Renal cortex interstitium (tissue), 11 donors: Measurements from ENCODE around the gene KRT35. TPM values are rescaled to one million over a fixed set of nuclear protein-coding genes. Genes with fewer than 3 reads are reported as not detected.

ENCODE experiments used
- DNase-seq, 11 donors: peaks; one replicate each; pipeline ENCODE4 v3.0.0-alpha.2; 2013; ENCODE audit warnings: low read depth in 9 of 11, low spot score in 4 of 11; ENCODE audit errors: extremely low read depth in 1 of 11
- polyA plus RNA-seq, 3 donors: library from polyadenylated mRNA; unstranded; fragments of 120-200 nt; gene quantifications; one replicate each; pipeline ENCODE4 v1.2.1, GENCODE V29; 2013; ENCODE audit not compliant: insufficient read length in 3 of 3

KRT35 gene
- polyA plus RNA-seq, 3 donors = not detected

DNA sequence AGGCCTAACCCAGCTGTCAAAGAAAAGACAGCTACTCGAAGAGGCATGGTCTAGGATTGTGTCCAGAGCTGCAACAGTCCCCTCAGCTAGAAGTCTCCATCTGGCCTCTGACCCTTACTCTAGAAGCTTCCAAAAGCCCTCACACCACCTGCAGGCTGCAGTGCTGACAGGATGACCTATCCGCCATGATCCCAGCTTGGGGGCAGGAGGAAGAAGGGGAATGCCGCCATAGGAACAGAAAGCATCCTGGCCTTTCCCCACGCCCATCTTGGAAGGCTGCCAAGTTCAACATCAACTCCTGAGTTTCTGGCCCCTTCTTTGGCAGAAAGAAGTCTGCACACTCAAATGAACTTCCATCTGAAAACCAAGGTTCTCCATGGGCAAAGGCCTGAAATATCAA is 11.8 kb upstream of the KRT35 start:
- peak in 8 of 11 donors; percentile 27 to 60 (median 54) for DNase-seq

GRCh38 chr17:41492351-41492750 is 11.4 kb upstream of the KRT35 start:
- no peak for DNase-seq

DNA sequence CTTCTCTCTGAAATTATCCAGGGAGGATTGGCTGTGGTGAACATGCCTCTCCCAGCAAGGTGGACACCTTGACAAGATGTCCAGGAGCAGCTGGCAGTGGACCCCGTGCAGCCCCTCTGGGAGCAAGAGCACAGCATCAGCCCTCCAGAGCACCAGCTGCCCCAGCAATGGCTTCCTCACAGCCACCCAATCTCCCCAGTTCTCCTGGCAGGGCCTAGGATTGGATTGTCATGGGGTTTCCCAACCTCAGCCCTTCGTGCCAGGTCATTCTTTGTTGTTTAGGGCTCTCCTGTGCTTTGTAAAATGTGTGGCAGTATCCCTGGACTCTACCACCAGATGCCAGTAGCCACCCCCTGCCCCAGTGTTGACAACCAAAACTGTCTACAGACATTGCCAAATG is 10.5 kb upstream of the KRT35 start:
- no peak for DNase-seq

DNA sequence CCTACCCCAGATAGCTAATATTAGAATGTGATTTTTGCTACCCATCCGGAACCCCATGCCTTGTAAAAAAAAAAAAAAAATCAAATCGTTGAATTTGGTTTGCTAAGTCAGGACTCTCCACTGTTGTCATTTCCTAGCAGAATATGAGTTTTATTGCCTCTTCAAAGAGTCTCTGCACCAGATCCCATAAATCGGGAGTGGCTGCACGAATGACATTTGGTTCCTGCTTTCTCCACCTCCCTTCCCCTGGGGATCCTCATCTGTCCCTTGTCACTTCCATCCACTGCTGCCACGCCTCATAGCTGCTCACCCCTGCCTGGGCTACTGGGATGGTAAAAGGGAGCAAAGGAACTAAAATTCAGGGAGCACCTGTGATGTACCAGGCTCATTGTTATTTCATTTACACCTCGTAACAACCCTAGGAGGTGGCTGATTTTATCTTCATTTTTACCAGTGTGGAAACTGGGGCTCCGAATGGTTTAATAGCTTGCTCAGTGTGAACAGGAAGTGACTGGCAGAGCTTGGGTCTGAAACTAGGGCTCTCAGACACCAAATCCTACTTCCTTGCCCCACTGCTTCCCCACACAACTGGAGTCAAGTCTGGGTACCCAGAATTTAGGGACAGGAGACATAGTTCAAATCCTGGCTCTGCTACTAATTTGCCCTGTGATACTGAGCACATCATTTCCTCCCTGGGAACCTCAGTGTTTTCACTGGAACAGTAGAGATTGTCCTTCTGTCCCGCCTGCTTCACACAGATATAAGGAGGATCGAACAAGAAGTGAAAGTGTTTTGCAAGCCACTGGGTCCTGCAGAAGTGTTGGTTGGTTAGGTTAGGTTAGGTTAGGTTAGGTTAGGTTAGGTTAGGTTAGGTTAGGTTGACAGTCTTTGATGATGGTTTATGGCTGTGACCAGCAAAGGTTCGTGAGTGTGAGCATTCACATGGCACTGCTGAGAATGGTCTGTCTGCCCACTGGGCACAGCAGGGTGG is 9.3 kb upstream of the KRT35 start:
- DNase-seq = no peak

- DNase-seq = no peak
Measured at GRCh38 chr17:41489531-41489930, 8.6 kb upstream of the KRT35 start, which contains the start of gene KRT36. Gene KRT36 (minus strand): TSS chr17:41489910. CDS start chr17:41489864, 46 bp downstream.

GRCh38 chr17:41486809-41487530 is 6.0 kb upstream of the KRT35 start:
- no peak for DNase-seq

GRCh38 chr17:41486316-41486715 is 5.4 kb upstream of the KRT35 start:
- DNase-seq = no peak

GRCh38 chr17:41484920-41485904 is 4.3 kb upstream of the KRT35 start:
- DNase-seq = no peak

DNA sequence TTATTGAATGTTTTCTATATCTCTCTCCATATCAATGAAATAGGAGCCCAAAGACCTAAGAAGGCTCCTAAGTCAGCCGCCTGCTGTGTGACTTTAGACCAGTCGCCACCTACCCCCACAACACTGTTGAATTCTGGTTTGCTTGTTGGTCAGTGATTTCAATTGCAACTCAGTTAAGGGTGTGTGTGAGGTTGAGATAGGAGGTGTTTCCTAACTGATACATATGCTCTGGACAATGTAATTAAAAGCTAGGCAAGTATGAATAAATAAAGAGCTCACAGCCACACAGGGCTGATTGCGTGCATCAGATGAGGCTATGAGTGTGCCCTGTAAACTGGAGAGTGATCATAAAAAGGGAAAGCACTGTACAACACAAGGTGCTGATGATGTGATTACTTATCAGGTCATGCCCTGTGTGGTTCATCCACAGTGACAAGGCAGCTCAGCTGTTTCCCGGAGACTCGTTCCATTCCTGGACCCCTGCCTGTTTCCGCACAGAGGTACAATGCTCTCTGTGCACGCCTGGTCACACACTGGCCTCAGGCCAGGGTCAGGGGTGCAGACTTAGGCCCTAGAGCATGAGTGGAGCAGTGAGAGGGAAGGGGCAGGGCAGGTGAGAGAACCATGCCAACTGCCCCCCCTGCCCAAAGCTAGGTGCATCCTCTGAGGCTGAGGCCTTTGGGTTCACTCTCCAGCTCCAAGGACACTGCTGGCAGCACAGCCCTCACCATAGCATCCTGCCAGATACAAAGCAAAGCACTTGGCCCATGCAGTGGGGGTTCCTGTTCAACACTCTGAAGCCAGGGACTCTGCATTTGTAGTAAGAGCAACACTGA is 3.3 kb upstream of the KRT35 start:
- no peak for DNase-seq

DNA sequence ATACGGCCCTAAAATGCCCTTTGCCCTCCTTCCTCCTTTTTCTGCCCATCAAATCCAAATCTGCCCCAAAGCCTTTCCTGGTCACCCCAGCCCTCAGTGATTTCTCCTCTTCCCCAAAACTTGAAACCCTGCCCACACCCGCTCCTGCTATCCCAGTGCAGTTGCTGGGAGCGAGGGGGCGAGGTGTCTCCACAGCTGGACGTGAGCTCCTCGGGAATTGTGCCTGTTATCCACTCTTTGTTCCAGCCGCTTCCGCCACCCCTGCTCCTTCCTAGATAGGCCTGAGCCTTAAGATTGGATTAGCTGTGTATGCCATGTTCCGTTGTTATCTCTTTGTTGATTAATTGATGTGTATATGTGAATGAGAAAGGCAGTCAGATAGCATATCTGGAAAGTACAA is 2.6 kb upstream of the KRT35 start:
- DNase-seq = no peak

DNA sequence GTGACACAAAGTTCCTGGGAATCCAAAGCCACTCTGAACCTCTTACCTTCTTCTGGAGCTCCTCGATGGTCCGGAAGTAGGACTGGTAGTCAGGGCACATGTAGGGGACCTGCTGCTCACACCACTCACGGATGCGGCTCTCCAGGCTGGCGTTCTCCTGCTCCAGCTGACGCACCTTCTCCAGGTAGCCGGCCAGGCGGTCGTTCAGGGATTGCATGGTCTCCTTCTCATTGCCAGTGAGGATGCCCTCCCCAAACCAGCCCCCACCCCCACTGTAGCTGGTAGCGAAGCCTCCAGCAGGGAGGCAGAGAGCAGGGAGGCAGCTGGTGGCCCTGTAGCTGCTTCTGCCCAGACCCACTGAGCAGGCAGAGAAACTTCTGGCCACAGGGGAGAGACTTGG is 370 bp downstream of the KRT35 start:
- no peak for DNase-seq

DNA sequence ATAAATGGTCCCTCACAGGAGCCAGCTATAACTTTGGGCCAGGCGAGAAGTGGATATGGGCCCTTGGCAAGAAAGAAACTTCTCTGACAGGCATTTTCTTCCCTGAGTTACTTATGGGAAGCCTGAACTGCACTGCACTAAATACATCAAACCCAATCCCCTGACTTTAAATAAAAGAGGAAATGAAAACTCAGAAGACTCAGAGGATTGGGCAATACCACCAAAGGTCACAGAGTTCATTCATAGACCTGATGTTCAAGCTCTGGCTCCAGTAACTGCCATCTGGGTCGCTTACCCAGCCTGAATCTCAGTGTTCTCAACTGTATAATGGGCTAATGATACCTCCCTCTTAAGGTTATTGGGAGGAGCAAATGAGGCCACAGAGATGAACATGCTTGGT is 815 bp downstream of the KRT35 start:
- no peak for DNase-seq

DNA sequence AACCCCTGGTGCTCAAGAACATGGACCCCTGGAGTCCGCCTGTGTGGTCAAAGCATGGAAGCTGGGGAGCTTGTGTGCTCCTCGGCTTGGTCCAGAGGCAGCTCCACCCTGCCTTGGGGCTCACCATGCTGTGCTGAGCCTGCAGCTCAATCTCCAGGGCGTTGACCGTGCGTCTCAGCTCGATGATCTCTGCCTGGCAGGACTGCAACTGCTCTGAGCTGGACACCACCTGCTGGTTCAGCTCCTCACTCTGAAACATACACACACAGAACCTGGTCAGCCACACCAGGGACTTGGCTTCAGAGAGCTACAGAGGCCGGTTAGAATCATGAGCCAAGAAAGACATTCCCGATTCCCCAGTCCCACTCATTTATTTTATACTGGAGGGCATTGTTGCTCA is 2.7 kb downstream of the KRT35 start:
- no peak for DNase-seq

GRCh38 chr17:41476866-41477815 is 3.8 kb downstream of the KRT35 start:
- no peak for DNase-seq

DNA sequence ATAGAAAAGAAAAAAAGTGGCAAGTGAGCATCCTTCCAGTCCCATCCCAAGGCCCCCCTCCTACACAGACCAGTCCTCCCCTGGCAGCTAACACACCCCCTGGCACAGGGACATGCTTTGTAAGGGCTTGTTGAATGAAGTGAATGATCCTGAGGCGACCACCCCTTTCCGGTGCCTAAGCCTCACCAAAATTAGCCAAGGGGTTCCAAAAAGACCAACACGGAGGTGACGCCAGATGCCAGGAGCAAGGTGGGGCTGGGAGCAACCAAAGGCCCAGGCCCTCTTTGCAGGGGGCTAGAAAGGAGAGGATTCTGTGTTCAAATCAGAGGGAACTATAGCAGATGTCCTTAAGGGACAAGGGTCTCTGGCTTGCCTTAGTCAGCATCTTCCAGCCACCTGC is 5.5 kb downstream of the KRT35 start:
- no peak for DNase-seq

DNA sequence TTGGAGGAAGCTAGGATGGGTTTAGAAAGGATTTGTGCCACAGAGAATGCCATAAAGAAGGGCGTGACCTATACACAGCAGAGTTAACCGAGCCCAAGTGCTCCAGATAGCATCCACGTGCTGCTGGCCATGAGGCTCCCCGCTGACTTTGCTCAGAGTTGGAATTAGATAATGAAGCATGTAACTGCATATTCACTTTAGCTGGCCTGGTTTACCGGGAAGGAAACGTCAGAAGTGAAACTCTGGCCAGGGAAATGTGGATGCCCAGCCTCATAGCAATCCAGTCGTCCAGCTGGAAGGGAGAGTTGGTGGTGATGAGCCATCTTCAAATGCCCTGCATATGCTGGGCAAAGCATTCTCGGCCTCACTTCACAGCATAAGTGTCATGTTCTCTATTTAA is 6.1 kb downstream of the KRT35 start:
- DNase-seq = no peak

DNA sequence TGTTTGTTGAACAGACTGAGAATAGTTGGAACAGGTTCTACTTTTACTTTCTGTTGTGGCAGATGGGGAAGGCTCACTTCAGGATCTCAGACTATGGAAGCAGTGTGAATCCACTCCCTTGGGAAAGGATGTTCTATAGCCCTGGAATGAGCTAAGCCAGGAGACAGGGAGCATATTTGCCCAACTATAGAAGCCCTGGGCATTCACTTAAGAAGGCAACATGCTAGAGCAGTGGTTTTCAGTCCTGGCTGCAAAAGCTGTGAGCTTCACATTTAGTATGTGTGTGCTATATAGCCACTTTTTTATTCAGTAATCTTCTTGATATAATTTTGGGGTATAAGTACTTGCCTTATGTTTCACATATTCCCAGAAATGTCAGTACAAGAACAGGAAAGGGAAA is 12.6 kb downstream of the KRT35 start:
- no peak for DNase-seq
